ENCODE measurements around the gene LIN52.

LIN52 gene

GRCh38 chr14:74231784-74232183 is 147.0 kb downstream of the LIN52 start:
- no peak for DNase-seq

- no peak for DNase-seq
Observed at GRCh38 chr14:74235017-74235416, 150.3 kb downstream of the LIN52 start.

- DNase-seq = no peak
Observed at GRCh38 chr14:74237441-74237840, 152.7 kb downstream of the LIN52 start.

- no peak for DNase-seq
Observed at GRCh38 chr14:74238974-74239847, 154.5 kb downstream of the LIN52 start, which contains the start of gene VSX2. Gene VSX2, plus strand, starts transcription at chr14:74239449. Its CDS starts 113 bp downstream, at chr14:74239562.

- DNase-seq = no peak
Observed at GRCh38 chr14:74239848-74240793, 155.4 kb downstream of the LIN52 start.

- DNase-seq = no peak
Observed at GRCh38 chr14:74240794-74241651, 156.3 kb downstream of the LIN52 start.

GRCh38 chr14:74241652-74242017 is 156.9 kb downstream of the LIN52 start:
- DNase-seq = no peak

- no peak for DNase-seq
Observed at GRCh38 chr14:74242021-74242779, 157.4 kb downstream of the LIN52 start.

GRCh38 chr14:74242780-74243042 is 158.0 kb downstream of the LIN52 start:
- DNase-seq = no peak

- DNase-seq = no peak
Observed at GRCh38 chr14:74243051-74243450, 158.3 kb downstream of the LIN52 start.

GRCh38 chr14:74244115-74244514 is 159.4 kb downstream of the LIN52 start:
- no peak for DNase-seq

- no peak for DNase-seq
Observed at GRCh38 chr14:74245292-74245691, 160.5 kb downstream of the LIN52 start.

- DNase-seq = no peak
Observed at GRCh38 chr14:74246542-74246941, 161.8 kb downstream of the LIN52 start.

- no peak for DNase-seq
Observed at GRCh38 chr14:74248017-74248416, 163.3 kb downstream of the LIN52 start.

- DNase-seq = no peak
Observed at GRCh38 chr14:74249433-74250375, 164.9 kb downstream of the LIN52 start.
